Measurements from ENCODE around the gene AGO4.
"Not testable (repeated sequence)": the region's sequence is repeated elsewhere in the genome, so short reads cannot be mapped to it uniquely, and the experiment has no call there.

DNA sequence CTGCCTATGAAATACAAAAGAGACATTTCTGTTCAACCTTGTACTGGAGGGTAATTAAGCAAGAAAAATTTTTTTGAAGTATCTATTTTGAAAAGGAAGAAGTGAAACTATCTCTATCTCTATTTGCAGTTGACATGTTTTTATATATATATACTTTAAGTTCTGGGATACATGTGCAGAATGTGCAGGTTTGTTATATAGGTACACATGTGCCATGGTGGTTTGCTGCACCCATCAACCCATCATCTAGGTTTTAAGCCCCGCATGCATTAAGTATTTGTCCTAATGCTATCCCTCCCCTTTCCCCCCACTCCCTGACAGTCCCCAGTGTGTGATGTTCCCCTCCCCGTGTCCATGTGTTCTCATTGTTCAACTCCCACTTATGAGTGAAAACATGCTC lies 9.8 kb upstream of the AGO4 start:
- not testable (repeated sequence) for TF ChIP-seq CTCF (IDR thresholded peaks at IDR 0.05); SIN3A (IDR thresholded peaks at IDR 0.05; ENCODE audit: borderline replicate concordance, insufficient read depth, low read depth, low read length); POLR2AphosphoS5 (IDR thresholded peaks at IDR 0.05; ENCODE audit: low read depth, low read length); TCF7L2 (IDR thresholded peaks at IDR 0.05; ENCODE audit: low read depth, low read length)
- TF ChIP-seq, protein P1, sequence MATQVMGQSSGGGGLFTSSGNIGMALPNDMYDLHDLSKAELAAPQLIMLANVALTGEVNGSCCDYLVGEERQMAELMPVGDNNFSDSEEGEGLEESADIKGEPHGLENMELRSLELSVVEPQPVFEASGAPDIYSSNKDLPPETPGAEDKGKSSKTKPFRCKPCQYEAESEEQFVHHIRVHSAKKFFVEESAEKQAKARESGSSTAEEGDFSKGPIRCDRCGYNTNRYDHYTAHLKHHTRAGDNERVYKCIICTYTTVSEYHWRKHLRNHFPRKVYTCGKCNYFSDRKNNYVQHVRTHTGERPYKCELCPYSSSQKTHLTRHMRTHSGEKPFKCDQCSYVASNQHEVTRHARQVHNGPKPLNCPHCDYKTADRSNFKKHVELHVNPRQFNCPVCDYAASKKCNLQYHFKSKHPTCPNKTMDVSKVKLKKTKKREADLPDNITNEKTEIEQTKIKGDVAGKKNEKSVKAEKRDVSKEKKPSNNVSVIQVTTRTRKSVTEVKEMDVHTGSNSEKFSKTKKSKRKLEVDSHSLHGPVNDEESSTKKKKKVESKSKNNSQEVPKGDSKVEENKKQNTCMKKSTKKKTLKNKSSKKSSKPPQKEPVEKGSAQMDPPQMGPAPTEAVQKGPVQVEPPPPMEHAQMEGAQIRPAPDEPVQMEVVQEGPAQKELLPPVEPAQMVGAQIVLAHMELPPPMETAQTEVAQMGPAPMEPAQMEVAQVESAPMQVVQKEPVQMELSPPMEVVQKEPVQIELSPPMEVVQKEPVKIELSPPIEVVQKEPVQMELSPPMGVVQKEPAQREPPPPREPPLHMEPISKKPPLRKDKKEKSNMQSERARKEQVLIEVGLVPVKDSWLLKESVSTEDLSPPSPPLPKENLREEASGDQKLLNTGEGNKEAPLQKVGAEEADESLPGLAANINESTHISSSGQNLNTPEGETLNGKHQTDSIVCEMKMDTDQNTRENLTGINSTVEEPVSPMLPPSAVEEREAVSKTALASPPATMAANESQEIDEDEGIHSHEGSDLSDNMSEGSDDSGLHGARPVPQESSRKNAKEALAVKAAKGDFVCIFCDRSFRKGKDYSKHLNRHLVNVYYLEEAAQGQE (IDR thresholded peaks at IDR 0.05; ENCODE audit: insufficient read depth in 1 of 2, low read depth in 2 of 2, low read length in 1 of 2), result not testable (repeated sequence)

Data from Panc1 (cell line).